NCI-H510A treated with DMSO at 0.1 percent for 48 hours (cell line): ENCODE results near the gene SUSD2.

Experiments
- DNase-seq: peaks from one replicate; lab custom pipeline; 2025; lab: John Stamatoyannopoulos, UW

SUSD2 gene

DNA sequence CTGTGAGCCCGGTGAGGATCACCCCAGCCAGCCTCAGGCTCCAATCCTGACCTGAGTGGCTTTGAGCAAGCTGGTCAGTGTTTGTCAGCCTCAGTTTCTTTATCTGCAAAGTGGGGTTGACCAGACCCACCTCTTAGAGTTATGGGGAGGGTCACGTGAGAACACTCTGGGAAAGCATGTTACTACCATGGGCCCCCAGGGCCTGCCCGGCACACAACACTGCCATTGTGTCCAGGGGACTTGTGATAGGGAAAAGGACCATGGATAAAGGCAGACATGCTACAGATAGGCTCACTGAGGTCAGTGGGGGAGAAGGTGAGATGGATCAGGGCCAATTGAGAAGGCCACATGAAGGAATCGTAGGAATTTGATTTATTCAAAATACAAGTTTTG lies 32.1 kb upstream of the SUSD2 start:
- DNase-seq, result no peak

DNA sequence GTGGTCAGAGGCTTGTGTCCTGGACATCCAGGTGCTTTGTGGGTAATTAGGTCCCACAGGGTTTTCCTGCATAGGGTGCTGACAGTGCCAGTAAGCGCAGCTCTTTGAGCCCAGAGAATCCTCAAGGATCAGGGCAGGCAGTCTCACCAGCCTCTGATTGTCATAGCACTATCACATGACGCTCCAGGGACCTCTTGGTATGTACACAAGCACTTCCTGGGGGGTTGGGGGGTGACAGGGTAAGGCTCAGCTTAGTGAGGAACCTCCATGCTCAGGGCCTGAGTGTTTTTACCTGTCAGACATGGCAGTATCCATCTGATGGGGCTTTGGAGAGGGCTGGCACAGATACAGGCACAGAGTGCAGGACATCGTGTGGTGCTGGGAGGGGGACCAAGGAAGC lies 27.9 kb upstream of the SUSD2 start:
- no peak for DNase-seq

DNA sequence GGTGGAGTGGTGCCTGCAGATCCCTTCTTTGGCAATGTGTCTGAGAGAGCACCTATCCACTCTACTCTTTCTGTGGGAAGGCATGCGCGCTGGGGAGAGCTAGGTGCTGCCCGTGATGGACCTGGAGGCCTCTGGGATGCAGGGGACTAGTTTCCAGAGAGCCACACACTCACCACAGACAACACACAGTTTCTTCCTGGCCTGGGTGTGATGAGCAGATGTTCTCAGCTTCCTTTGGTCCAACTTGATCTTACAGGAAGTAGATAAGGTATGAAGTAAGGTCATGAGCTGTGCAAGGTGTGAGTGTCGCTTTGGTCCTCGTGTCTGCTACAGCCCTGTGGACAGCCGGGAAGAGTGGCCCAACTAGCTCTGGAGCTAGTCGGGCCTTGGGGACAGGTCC lies 27.3 kb upstream of the SUSD2 start:
- DNase-seq, result no peak

DNA sequence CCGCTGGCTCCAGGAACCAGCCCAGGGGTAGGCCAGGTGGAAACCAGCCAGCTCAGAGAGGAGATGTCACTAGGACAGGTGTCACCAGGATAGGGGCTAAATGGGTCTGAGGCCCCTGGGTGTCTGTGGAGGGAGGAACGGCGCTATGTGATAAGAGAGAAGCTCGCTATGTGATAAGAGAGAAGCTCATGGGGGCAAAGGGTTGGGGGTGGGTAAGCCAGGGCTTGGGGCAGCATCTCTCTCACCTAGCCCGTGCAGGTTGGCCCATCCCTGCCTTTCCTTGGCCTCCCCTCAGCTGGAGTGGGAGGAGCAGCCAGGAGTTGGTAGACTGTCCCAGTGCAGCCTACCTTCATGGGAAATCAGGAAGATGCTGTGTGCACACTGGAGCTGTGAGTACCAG lies 26.5 kb upstream of the SUSD2 start:
- no peak for DNase-seq

DNA sequence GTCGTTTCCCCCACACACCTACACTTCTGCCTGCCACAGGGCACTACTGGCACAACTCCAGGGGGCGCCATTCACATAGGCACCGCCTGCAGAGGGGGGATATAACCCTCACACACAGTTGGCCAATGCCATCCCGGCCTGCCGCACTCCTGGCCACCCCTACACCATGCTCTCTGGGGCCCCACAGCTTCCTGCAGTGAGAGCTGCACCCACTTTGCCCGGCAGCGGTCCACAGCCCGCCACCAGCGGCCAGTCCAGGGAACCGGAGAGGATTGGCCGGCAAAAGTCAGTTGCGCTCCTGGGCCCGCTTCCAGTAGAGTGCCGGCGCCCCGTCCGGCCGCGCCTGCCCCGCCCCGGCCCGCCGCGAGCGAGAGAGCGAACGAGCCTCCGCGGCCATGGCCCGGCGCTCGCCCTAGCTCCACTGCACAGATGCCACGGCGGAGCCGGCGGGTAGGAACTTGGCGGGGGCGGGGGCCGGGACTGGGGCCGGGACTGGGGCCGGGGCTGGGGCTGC lies 25.6 kb upstream of the SUSD2 start:
- no peak for DNase-seq

DNA sequence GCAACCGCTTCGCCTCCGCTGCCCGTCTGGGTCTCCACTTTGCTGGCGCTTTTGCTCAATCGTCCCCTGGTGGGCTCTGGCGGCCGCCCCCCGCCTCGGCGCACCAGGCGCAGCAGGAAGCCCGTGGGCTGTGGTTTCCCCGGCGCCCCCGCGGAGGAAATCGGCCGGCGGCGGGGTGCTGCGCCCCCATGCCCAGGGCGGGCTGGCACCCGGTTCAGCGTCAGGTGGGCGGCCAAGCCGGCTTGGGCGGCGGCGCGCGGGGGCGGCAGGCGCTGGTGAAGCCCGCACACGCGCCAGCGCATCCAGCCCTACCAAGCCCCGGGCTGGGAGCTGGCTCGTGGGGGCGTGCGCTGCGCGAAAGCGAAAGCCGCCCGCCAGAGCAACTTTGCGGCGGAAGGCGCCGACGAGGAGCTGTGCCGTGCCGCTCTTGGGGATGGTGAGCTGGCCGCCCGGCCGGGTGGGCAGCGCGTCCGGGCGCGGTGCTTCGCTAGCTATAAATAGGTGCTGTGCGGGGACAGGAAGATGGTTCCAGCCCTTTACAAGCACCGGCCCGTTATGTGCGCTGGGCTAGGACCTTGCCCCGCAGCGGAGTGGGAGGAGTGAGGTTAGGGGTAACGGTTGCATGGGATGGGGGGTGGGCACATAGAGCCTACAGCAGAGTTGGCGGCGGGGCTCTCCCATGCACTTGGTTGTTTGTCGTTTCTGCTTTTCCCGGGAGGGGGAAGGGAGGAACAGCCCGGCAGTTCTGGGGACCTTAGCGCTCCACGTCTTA lies 25.0 kb upstream of the SUSD2 start:
- DNase-seq, result no peak

DNA sequence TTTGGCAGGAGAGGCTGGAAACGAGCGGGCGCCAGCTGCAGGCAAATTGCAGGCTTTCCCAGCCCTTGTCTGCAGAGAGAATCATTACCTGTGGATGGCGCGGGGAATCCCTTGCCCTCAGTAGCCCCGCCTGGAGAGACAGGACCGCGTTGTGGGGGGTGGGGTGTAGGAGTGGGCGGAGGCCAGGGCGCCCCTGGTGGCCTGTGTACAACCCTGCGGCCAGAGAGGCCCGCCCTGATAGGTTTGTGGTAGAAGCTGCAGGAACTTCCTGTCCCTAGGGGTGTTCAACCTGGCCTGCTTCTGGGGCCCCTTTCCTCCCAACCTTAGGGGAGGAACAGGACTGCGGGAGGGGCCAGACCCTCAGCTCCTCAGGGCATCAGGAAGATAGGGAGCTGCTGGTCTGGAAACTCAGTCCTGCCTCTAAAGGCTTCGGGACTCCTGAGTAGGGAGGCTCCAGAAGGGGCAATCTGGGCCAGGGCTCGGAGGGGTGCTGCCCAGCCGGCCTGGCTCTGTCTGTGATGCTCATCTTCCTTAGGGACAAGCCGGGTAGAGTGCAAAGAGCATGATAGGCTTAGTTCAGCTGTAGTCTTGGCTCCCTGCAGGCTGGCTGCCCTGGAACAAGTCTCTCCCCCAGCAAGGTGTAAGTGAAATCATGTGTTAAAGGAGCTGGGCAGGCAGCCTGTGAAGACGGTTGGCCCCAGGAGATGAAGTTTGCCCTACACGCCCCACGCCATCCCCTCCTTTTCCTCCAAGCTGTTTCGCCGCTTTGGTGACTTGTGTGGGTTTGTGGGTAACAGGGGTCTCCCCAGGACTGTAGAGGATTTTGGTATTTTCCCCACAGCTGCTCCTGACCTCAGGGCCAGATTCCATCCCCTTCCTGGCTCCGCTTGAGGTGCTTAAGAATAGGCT lies 24.1 kb upstream of the SUSD2 start:
- DNase-seq, result peak; percentile 61

DNA sequence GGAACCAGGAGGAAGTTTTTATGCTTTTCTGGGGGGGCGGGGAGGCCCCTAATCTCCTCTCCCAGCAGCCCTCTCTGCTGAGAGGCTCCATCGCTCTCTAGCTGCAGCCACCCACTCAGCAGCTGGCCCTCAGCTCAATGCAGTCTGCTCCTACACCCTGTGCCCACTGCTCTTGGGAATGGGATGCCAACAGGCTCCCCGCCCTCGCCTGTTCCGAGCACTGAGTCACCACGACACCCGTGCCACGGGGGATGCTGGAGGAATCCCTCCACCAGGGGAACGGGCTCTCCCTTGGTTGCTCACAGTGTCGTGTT lies 23.5 kb upstream of the SUSD2 start:
- DNase-seq, result no peak

DNA sequence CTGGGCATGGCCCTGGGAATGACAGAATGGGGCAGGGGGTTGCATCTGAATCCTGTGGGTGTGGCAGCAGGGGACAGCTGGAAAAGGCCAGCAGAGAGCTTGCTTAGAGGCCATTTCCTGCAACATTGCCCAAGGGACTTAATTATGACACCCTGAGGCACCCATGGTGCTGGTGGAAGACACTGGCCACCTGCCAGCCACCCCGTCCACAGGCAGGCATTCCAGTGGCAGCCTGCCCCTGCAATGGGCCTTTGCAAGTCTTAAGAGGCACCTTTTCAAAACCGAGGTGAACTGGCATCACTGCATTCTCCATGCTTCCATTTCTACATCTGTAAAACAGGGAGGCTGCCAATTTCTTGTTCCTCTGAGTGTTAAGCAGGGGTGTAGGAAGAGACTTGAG lies 21.6 kb upstream of the SUSD2 start:
- DNase-seq, result no peak

DNA sequence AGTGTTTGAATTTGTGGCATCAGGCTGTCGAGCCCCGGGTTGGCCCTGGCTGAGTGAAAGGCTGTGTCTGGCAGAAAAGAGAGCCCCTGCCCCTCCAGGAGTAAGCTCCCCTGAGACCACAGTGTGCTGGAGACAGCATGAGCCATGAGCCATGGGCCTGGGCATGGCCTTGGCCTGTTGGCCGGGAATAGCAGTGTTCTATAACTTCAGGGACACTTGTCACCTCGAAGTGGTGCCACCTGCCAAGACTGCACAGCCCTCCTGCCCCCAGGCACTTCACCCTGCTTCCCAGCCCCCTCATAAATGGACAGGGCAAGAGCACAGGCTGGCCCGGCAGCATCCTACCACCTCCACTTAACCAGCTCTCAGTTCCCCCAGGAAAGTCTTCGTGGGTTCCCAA lies 20.7 kb upstream of the SUSD2 start:
- no peak for DNase-seq

DNA sequence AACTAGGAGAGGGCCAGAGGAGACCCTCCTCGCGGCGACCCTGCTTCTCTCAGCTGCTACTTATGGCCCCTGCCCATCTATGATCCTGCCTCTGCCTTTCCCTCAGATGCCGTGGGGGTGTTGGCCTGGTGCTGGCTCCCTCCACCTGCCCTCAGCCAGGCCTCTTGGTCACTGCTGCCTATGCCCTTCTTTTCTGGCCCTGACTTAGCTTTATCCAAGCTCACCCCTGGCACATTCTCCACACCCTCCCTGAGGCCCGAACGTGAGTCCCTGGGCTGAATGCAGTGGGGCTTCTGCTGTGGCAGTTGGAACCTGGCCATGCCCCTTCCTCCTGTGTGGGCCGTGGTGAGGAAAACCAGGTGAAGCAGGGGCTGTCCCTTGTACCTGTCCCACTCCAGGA lies 19.8 kb upstream of the SUSD2 start:
- no peak for DNase-seq

DNA sequence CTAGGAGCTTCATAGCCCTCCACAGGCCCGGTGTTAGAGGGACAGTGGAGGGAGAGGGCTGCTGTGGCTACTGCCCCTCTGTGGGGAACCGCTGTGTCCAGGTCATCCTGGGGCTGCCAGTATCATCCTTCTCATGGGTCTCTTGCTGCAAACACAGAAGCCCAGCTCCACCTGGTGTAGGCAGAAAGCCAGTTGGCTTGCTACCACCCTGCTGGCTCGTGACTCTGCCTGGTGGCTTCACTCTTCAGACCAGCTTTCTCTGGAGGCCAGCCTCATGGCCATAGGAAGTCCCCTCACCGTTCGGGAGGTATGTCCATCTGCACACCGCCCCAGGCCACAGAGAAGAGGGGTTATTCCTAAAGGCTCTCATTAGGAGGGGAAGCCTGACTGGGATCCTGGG lies 19.4 kb upstream of the SUSD2 start:
- no peak for DNase-seq

DNA sequence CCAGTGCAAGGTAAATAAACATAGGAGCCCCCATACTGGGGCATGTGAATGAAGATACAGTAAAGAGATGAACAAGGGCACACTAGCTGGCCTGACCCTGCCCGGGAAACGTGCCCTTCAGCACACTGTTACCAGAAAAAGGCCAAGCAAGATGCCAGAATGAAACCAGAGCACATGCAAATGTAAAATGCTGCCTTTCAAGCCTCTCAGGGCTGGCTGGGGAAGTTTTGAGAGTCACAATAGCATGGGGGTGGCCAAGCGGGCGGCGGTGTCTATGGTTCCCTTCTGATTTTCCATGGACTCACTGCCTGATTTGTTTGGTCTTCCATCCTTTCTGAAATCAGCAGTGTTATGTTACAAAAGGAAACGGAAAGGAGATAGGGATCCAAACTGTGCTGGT lies 18.9 kb upstream of the SUSD2 start:
- no peak for DNase-seq

DNA sequence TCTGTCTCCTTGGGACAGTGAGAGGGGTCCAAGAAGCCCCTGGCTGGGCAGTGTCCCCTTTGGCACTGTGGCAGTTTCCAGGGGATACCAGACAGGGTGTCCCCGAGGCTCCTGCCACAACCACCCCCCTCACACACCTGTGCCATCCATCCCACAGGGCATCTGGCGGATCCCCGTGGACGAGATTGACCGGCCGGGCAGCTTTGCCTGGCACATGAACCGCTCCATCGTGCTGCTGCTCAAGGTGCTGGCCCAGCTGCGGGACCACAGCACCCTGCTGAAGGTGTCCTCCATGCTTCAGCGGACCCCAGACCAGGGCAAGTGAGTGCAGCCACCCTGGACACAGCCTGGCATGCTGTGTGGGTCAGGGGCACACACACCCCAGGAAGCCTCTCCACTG lies 17.0 kb upstream of the SUSD2 start:
- DNase-seq, result no peak

DNA sequence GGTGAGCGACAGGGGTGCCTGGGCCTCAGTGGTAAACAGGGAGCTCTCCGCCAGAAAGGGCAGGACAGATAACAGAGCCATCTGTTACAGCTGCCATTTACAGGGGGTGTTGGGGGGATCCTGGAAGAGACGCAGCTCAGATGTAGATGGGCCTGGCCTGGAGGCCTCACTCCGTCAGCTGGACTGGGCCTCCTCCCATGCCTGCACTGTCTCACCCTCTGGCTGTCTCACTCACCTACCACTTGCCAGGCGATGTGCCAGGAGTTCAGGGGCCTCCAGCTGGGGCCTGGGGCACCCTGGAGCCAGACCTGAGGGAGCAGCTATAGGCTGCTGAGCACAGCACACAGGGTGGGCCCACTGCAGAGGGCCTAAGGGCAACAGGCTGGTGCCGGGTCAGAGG lies 16.3 kb upstream of the SUSD2 start:
- DNase-seq, result no peak

DNA sequence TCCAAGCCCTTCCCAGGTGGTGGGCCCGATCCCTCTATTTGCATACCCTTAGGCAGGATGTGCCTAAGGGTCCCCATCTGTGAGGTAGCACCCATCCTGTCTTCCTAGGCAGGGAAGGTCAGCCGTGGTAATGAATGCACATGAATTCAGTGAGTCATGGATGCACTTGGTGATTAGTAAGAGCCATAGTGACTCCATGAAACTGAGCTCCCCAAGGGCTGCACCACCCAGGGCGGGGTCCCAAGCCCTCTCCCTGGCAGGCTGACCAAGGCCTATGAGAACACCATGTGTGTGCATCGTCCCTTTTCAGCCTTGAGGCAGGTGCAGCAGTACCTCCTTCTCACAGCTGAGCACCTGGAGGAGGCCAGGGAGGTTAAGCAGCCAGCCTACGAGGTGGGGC lies 15.6 kb upstream of the SUSD2 start:
- DNase-seq, result no peak

DNA sequence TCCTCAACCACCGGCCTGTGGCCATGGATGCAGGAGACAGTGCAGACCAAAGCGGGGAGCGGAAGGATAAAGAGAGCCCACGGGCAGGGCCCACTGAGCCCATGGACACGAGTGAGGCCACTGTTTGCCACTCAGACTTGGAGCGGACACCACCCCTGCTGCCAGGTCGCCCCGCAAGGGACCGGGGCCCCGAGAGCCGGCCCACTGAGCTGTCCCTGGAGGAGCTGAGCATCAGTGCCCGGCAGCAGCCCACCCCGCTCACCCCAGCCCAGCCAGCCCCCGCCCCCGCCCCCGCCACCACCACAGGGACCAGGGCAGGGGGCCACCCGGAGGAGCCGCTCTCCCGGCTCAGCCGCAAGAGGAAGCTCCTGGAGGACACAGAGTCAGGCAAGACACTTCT lies 14.5 kb upstream of the SUSD2 start:
- DNase-seq, result no peak

DNA sequence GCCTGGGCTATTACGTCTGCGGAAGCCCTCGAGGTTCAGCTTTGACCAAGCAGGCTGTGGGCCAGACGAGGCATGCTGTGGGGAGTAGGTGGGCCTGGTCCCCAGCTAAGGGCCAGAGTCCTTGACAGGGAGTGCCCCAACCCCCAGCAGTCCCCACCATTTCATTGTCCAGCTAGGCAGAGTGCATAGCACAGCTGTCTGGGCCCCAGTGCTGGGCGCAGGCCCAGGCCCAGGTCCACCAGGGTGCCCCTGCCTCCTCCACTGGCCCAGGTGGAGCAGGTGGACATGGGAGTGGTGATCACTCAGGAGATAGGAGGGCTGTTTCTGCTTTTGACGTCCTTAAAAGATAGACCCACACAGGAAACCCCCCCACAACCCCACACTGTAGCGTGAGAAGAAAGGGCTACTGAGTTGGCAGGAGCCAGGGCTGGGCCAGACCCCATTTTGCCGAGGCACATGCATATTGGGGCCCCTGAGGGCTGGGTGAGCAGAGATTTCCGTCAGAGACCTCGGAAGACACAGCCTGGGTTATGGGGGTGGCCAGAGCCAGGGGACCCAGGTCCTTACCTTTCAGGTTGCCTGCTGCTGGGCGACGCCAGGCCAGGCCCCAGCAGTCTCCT lies 11.7 kb upstream of the SUSD2 start:
- no peak for DNase-seq

DNA sequence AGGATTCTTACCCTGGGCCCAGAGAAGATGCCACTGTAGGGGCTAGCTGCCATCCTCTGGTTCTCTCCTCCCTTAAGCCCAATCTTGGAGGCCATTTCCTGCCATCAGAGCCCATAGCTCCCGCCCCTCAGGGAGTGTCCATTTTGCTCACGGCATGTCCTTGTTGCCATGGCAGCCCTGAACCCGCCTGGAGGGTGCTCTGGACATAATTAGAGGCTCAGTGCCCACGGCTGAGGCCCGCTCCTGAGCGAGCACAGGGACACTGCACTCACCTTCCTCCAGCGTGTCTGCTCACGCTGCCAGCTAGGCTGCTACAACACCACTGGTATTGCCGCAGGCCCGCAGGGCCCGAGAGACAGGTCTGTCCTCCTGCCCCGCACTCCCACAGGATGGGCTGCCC lies 11.1 kb upstream of the SUSD2 start:
- no peak for DNase-seq

DNA sequence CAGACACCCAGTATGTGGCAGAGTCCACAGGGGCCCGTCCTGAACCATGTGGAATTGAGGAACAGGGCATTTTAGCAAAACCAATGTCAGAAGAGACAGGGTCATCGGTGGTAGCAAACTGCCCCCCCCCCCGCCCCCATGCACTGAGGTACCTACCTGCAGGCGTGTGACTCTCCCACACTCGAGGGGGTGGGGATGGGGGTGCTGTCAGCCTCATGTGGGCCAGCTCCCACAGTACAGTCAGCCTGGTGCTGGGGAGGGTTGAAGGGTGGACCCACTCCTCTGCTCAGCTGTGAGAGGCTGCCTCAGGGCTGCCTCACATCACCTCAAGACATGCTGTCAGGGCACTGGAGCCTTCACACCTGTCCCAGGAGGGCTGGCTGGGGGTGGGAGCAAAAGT lies 10.7 kb upstream of the SUSD2 start:
- DNase-seq, result no peak

DNA sequence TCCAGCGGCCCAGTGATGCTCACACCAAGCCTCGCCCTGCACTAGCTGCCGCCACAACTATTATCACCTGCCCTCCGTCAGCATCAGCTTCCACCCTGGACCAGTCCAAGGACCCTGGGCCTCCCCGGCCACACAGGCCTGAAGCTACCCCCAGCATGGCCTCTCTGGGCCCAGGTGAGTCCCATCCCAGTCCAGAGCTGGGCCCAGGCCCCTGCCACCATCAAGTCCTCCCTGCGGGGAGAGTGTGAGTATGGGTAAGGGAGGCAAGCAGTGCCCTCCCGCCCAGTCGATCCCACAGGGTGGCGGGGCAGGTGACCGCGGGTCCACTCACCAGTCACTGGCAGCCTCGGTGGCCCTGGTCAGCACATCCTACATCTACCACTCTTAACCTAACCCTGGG lies 9.5 kb upstream of the SUSD2 start:
- no peak for DNase-seq

DNA sequence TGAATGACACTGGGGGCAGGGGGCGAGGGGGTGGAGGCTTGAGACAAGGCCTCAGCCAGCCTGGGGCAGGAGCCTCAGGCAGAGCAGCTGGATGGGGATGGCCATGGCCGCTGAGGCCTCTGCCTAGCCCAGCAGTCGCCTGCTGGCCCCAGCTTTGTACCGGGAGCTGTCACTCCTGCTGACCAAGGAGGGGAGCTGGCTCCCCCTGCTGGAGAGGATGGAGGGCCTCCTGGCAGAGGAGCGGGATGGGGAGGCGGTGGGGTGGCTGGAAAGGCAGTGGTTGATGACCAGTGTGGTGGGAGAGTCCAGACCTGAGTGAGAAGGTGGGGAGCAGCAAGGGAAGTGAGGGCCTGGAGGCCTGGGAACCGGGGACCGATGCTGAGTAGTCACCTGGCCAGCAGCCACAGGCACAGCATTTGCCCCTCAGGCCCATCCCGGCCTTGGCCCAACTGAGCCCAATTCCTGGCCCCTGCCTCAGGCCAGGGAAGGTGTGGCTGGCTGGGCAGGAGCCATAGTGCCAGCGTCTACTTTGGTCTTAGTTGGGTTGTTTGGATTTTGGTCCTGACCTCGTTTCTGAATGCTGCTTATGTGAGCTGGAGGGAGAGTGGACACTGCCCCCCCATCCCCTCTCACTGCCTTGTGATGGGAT lies 6.0 kb upstream of the SUSD2 start:
- peak; percentile 26 for DNase-seq

DNA sequence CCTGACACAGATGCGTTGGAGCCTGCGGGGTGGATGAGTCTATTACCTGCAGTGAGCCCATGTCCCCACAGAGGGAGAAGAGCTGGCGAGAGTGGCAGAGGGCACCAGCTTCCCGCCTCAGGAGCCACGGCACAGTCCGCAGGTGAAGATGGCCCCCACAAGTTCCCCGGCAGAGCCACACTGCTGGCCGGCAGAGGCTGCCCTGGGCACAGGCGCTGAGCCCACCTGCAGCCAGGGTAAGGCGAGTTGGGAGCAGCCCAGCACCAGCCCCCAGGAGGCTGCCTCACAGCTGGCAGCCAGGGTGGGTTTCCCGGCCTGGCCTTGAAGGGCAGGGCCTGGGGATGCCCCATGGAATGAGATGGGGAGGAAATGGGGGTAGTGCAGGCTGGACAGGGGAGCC lies 5.2 kb upstream of the SUSD2 start:
- no peak for DNase-seq
